HepG2 (cell line): ENCODE data around the gene DPM2. TPM values are rescaled to one million over a fixed set of nuclear protein-coding genes. Genes with fewer than 3 reads are reported as not detected.
A peak's percentile ranks its signal among the peaks of the same experiment; 100 is the strongest.

Source experiments
- ATAC-seq: fragments of 200-7000 bp; cut with Tn5 transposase; 3 replicates; pipeline ENCODE4 v1.9.1; 2020; ENCODE audit warnings: mild to moderate bottlenecking, moderate library complexity
- BruUV-seq: library from RNA; stranded (reverse); fragments of 400-500 nt; replicated peaks from 2 replicates; lab custom pipeline; 2021; lab: Mats Ljungman, UMichigan
- CTCF ChIA-PET: fragments of 300-600 bp; formaldehyde crosslinking; extraction: SDS; loops from one replicate; lab custom pipeline; 2021; ENCODE audit warnings: low total read pairs, inconsistent platforms, low intra/inter-chr PET ratio; lab: Yijun Ruan, JAX
- POLR2A ChIA-PET: fragments of 350-600 bp; sonication (Branson Sonifier 250); formaldehyde crosslinking; loops from one replicate; lab custom pipeline; 2020; ENCODE audit warnings: antibody characterized with exemption, inconsistent platforms; lab: Yijun Ruan, JAX
- DNase-seq: peaks from one replicate; pipeline ENCODE4 v3.0.0-alpha.2; 2015; ENCODE audit warnings: low spot score
- FAIRE-seq: peaks from 3 replicates; lab custom pipeline; 2011; peaks lifted over from hg19 to GRCh38; lab: Jason Lieb, UNC
- H2AFZ ChIP-seq: one replicate; pipeline ENCODE4 v1.6.1; 2011; ENCODE audit warnings: low read length, inconsistent platforms
- H3K27ac ChIP-seq: fragments of 300-600 bp; 3 replicates; pipeline ENCODE4 v1.8.0; 2011; ENCODE audit warnings: mixed run types, mild to moderate bottlenecking, mixed read lengths, low read length, inconsistent platforms; ENCODE audit not compliant: insufficient read depth; ENCODE audit errors: extremely low read length
- H3K27me3 ChIP-seq, 2 experiments: fragments of 200-600 bp in 1 of 2; 2 replicates in 1 of 2; 3 replicates in 1 of 2; pipeline versions ENCODE4 v1.6.0 to v1.8.0; 2011; ENCODE audit warnings: low read length in 2 of 2, mild to moderate bottlenecking in 2 of 2, moderate library complexity in 2 of 2, inconsistent platforms in 1 of 2; ENCODE audit not compliant: insufficient read depth in 2 of 2, control insufficient read depth in 1 of 2
- H3K36me3 ChIP-seq, 2 experiments: fragments of 200-600 bp in 1 of 2; replicated peaks in 1 of 2; 2 replicates in 1 of 2; 3 replicates in 1 of 2; pipeline versions ENCODE4 v1.5.1 to v1.8.0; 2011; ENCODE audit warnings: low read length in 2 of 2, inconsistent platforms in 1 of 2; ENCODE audit not compliant: insufficient read depth in 2 of 2, control insufficient read depth in 1 of 2
- H3K4me1 ChIP-seq: 2 replicates; pipeline ENCODE4 v1.5.1; 2012; ENCODE audit warnings: low read length, inconsistent platforms; ENCODE audit not compliant: insufficient read depth
- H3K4me2 ChIP-seq: 2 replicates; pipeline ENCODE4 v1.6.0; 2011; ENCODE audit warnings: low read depth, low read length, inconsistent platforms
- H3K4me3 ChIP-seq, 3 experiments: fragments of 200-600 bp in 1 of 3; sonication (generic), shearing (Covaris generic) in 1 of 3; replicated peaks in 1 of 3; 2 replicates each; pipeline ENCODE4 v1.5.1; 2011 to 2016; ENCODE audit warnings: low read length in 3 of 3, inconsistent platforms in 2 of 3, low read depth in 2 of 3, mild to moderate bottlenecking in 2 of 3, control low read depth in 1 of 3, mixed read lengths in 1 of 3; ENCODE audit not compliant: insufficient read depth in 1 of 3
- H3K79me2 ChIP-seq: one replicate; pipeline ENCODE4 v1.6.1; 2011; ENCODE audit warnings: low read length, inconsistent platforms; ENCODE audit not compliant: insufficient read depth
- H3K9ac ChIP-seq: 2 replicates; pipeline ENCODE4 v1.6.0; 2011; ENCODE audit warnings: mild to moderate bottlenecking, low read depth, low read length, inconsistent platforms; ENCODE audit not compliant: insufficient read depth
- H3K9me3 ChIP-seq: 2 replicates; pipeline ENCODE4 v1.5.1; 2012; ENCODE audit warnings: mild to moderate bottlenecking, low read length
- H4K20me1 ChIP-seq: 2 replicates; pipeline ENCODE4 v1.6.0; 2011; ENCODE audit warnings: inconsistent platforms, mild to moderate bottlenecking, low read length, moderate library complexity; ENCODE audit not compliant: insufficient read depth
- AGO2 ChIP-seq: fragments of 200-400 bp; formaldehyde crosslinking; optimal IDR thresholded peaks from 2 replicates; pipeline ENCODE3; 2017; ENCODE audit warnings: mild to moderate bottlenecking, low read depth, low read length, moderate library complexity
- RBFOX2 ChIP-seq: fragments of 200-400 bp; formaldehyde crosslinking; IDR thresholded peaks from 2 replicates; pipeline ENCODE4 v1.6.1; 2017; ENCODE audit warnings: low read depth, mild to moderate bottlenecking, low read length
- RBM22 ChIP-seq: fragments of 200-400 bp; formaldehyde crosslinking; optimal IDR thresholded peaks from 2 replicates; pipeline ENCODE3; 2017; ENCODE audit warnings: mild to moderate bottlenecking, low read length, moderate library complexity
- ZC3H4 ChIP-seq: sonication (generic); formaldehyde crosslinking; IDR thresholded peaks from 2 replicates; pipeline ENCODE4 v1.4.0; 2020; ENCODE audit warnings: missing genetic modification reagents, borderline replicate concordance
- ZNF550 ChIP-seq: sonication (generic); formaldehyde crosslinking; IDR thresholded peaks from 2 replicates; pipeline ENCODE4 v1.4.0; 2020; ENCODE audit warnings: mild to moderate bottlenecking, missing genetic modification reagents, borderline replicate concordance
- WGBS: methylation state at CpG from one replicate; pipeline ENCODE4 v1.1.6; 2017; ENCODE audit warnings: low lambda C conversion rate; 5-methylcytosine and 5-hydroxymethylcytosine counted together
- in situ Hi-C: cut with HindIII; loops from 2 replicates; pipeline ENCODE4 v1.10.0; 2017; ENCODE audit warnings: low pct_unique_long_range_greater_than_20kb; ENCODE audit not compliant: extremely low pct_ligation_motif_present
- intact Hi-C: fragments of 100-400 bp; cut with micrococcal nuclease; formaldehyde crosslinking; loops from one replicate; pipeline ENCODE4 v1.10.0; 2022; ENCODE audit not compliant: unreplicated experiment
- polyA plus RNA-seq, 8 experiments: library from polyadenylated mRNA; depleted of rRNA in 3 of 8; stranded (reverse) in 7 of 8; unstranded in 1 of 8; fragments of >200 nt; fragmentation: Illumina TruSeq in 4 of 8; extraction: Trizol in 4 of 8; gene quantifications; 2 replicates each; pipeline versions ENCODE4 v1.2.1 to v1.2.3, GENCODE V29; 2011 to 2016; ENCODE audit warnings: low read depth in 4 of 8, missing spikeins in 1 of 8, mixed read lengths in 1 of 8; ENCODE audit not compliant: insufficient read depth in 1 of 8
- total RNA-seq, 5 experiments: library from RNA; depleted of rRNA; stranded (reverse); fragments of >200 nt; fragmentation: Illumina TruSeq; extraction: Trizol; gene quantifications; 2 replicates each; pipeline ENCODE4 v1.2.3, GENCODE V29; 2016; ENCODE audit warnings: low read depth in 1 of 5

Gene DPM2
- total and polyA plus RNA-seq, 2 of the 13 experiments (the other 11 are each of a cell fraction or from before 2014, with no cell fraction given): 24.8 to 35.3 TPM

DNA sequence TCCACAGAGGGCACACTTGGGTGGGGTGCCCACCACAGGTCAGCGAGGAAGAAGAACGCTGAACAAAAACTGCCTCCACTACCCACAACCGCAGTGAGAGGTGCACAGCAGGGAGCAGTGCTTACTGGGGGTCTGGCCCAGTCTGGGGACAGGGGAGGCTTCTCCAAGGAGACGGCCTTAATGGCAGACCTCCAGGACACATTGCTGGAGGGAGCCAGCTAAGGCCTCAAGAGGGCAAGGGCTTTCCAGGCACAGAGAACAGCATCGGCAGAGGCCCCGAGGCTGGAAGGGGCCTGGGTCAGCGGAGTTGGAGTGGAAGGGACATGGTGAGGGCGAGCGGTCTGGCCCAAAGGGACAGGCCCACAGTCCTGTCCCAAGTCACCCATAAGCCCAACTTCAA lies 8.3 kb upstream of the DPM2 start:
- Histone ChIP-seq H3K27me3 (no peaks in the 10 kb centered on the region; a peak in 1 of 5 replicates), H3K4me3 (no peak overlapping the region), H3K9ac (no peak overlapping the region), H3K9me3 (no peaks in the 10 kb centered on the region), H2AFZ (no peak overlapping the region), H3K36me3 (peaks cover 21 to 58% of the 10 kb centered on the region in 2 experiments; a peak in 4 of 5 replicates), H4K20me1 (peaks cover 7% of the 10 kb centered on the region), H3K27ac (peak overlapping the region; percentile 42), H3K4me2 (no peak overlapping the region), H3K79me2 (peaks cover 44% of the 10 kb centered on the region), H3K4me1 (peaks cover 70% of the 10 kb centered on the region)
- CTCF ChIA-PET: no interaction called here
- no peak for FAIRE-seq
- peak; percentile 43 for TF ChIP-seq RBM22
- no peak for TF ChIP-seq ZC3H4 (CRISPR knock-in tag)
- TF ChIP-seq AGO2: peak; percentile 14
- WGBS: 98% methylated on average over 9 of the region's 9 CpGs
- no peak for DNase-seq
- intact Hi-C loops (loop anchor here (10.0 kb wide), 1 partner anchor 169 kb away; no protein-coding TSS in a partner anchor), in situ Hi-C loops (no loop called here)
- BruUV-seq: no TSS peak
- POLR2A ChIA-PET: no interaction called here
- no peak for ATAC-seq

DNA sequence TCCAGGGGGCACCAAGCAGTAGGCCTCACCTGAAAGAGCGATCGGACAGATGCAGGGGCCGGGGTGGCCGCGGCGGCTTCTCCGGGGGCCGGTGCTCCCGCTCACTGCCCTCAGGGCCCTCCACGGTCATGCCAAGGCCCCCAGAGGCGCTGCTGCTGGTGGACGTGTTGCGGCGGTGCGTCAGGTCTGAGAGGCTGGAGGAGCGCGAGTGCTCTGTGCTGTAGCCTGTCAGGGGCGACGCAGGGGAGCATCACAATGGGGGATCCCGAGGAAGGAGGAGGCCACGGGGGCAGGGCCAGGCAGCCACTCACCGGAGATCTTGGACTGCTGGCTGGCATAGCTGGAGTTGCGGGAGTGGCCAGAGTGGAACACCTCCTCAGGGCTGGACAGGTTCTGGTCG lies 7.7 kb upstream of the DPM2 start:
- Histone ChIP-seq H3K9me3 (no peaks in the 10 kb centered on the region), H3K4me3 (no peak overlapping the region), H2AFZ (no peak overlapping the region), H4K20me1 (peaks cover 7% of the 10 kb centered on the region), H3K4me1 (peaks cover 65% of the 10 kb centered on the region), H3K27ac (no peak overlapping the region), H3K27me3 (no peaks in the 10 kb centered on the region; a peak in 1 of 5 replicates), H3K9ac (no peak overlapping the region), H3K79me2 (peaks cover 43% of the 10 kb centered on the region), H3K36me3 (peaks cover 21 to 58% of the 10 kb centered on the region in 2 experiments; a peak in 4 of 5 replicates), H3K4me2 (no peak overlapping the region)
- ATAC-seq (no peak), DNase-seq (no peak), FAIRE-seq (no peak)
- CTCF ChIA-PET: interaction anchor here (1.7 kb wide), 1 partner anchor 10 kb away, joined by 7 read pairs; no protein-coding TSS in a partner anchor
- intact Hi-C loops (loop anchor here (10.0 kb wide), 1 partner anchor 169 kb away; no protein-coding TSS in a partner anchor), in situ Hi-C loops (no loop called here)
- 100% methylated on average over 14 of the region's 24 CpGs for WGBS
- POLR2A ChIA-PET: no interaction called here
- TF ChIP-seq ZNF550 (CRISPR knock-in tag) (no peak), RBFOX2 (peak; percentile 67), AGO2 (peak; percentile 80)
- no TSS peak for BruUV-seq
